Activated T-cell treated with anti-CD3 and anti-CD28 coated beads, Interleukin-2, amount 50 U/mL, for 4 hours (primary cell): ENCODE measurements around the gene RIC3. TPM values are rescaled to one million over a fixed set of nuclear protein-coding genes. Genes with fewer than 3 reads are reported as not detected.

Experiments
- ATAC-seq, 2 donors: fragments of 200-7000 bp; cut with Tn5 transposase; one replicate each; pipeline ENCODE4 v1.10.0; 2021
- DNase-seq: peaks from one replicate; pipeline ENCODE4 v3.0.0-alpha.2; 2020
- H3K27me3 Mint-ChIP-seq: one replicate; pipeline ENCODE4 v1.8.0; 2021; ENCODE audit warnings: low read depth, mixed read lengths
- H3K36me3 Mint-ChIP-seq: one replicate; pipeline ENCODE4 v1.8.0; 2022; ENCODE audit warnings: mixed read lengths; ENCODE audit not compliant: insufficient read depth
- H3K4me1 Mint-ChIP-seq: one replicate; pipeline ENCODE4 v1.8.0; 2021; ENCODE audit warnings: low read depth, mixed read lengths
- H3K4me3 Mint-ChIP-seq: one replicate; pipeline ENCODE4 v1.8.0; 2021; ENCODE audit warnings: mild to moderate bottlenecking, moderate library complexity, mixed read lengths
- H3K9me3 Mint-ChIP-seq: one replicate; pipeline ENCODE4 v1.8.0; 2021; ENCODE audit warnings: mixed read lengths
- total RNA-seq, 3 donors: library from RNA; stranded (reverse); gene quantifications; one replicate each; pipeline ENCODE4 v1.2.1, GENCODE V29; 2021

The RIC3 gene
- total RNA-seq, 3 donors from 2014 or later, result 14.5 to 16.6 (median 15.2) TPM

DNA sequence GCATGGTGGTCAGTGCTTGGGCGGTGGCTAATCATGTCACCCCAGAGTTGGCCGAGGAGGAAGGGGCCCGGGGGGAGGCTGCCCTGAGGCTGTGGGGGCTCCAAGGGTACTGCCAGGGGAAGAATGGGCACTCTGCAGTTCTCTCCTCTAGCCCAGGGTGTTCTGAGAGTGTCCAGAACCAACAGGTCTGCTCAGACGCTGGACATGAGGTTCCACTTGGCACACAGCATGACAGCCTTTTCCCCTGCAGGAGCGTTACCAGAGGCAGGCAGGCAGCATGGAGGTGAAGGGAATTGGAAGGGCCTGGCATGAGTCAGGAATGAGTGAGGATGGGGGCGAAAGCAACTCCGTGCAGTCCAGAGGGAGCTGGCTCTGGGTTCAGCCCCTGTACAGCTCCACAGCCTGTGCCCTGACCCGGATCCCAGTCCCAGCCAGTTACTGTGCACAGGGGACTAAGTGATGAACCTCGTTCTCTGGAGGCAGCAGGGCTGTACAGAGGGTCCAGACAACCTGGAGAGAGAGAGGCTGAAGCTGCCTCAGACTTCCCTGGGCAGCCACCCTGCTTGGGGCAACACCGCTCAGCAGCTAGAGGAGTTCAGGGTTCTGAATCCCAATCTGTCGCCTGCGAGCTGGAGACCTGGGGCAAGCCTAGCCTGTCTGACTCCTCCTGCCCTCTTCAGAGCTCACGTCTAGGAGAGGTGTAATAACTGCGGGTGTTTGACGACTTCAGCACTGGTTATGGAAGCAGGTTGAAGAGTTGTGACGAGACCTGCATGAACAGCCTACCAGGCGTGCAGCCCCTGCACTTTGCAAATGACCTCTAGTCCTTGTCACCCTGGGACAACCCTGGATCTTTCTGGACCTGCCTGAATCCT is 102.6 kb downstream of the RIC3 start:
- ATAC-seq (no peak), DNase-seq (no peak)
- Mint-ChIP-seq H3K27me3 (peaks cover 2% of the 10 kb centered on the region), H3K9me3 (no peaks in the 10 kb centered on the region), H3K4me1 (no peaks in the 10 kb centered on the region), H3K4me3 (no peak overlapping the region), H3K36me3 (no peaks in the 10 kb centered on the region)

- H3K36me3 Mint-ChIP-seq, result no peaks in the 10 kb centered on the region
Measured at GRCh38 chr11:8065031-8065430, 103.8 kb downstream of the RIC3 start.

GRCh38 chr11:8063324-8063723 is 105.5 kb downstream of the RIC3 start:
- Mint-ChIP-seq H3K36me3 (no peaks in the 10 kb centered on the region), H3K9me3 (no peaks in the 10 kb centered on the region), H3K27me3 (no peaks in the 10 kb centered on the region), H3K4me3 (no peak overlapping the region), H3K4me1 (no peaks in the 10 kb centered on the region)
- DNase-seq, result no peak
- no peak for ATAC-seq

More at GRCh38 chr11:8065031-8065430, 103.8 kb downstream of the RIC3 start:
- Mint-ChIP-seq H3K27me3 (peaks cover 2% of the 10 kb centered on the region), H3K4me3 (no peak overlapping the region), H3K4me1 (no peaks in the 10 kb centered on the region), H3K9me3 (no peaks in the 10 kb centered on the region)
- no peak for ATAC-seq
- no peak for DNase-seq

DNA sequence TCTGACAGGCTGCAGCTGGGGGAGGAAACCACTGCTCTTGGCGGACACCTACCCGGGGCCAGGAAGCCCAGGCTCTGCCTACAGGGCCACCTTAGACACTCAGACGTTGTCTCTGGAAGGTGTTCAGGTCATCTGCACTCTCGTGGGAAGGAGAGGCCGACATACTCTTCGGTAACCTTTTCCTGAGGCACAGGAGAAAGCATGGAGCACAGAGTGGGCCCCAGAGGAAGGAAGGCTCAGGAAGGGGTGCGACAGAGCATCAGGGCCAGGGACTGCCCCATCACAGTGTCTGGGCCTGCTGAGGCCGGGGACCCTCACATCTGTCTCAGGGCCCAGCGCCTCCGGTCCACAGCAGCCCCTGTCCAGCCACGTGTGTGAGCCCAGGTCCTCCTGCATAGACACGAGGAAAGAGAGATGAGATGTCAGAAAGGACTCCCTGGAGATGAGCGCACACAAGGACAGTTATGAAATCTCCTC is 106.0 kb downstream of the RIC3 start:
- no peak for DNase-seq
- no peaks in the 10 kb centered on the region for H3K36me3 Mint-ChIP-seq
- H3K9me3 Mint-ChIP-seq, result no peaks in the 10 kb centered on the region

GRCh38 chr11:8061555-8062428 is 107.0 kb downstream of the RIC3 start:
- ATAC-seq (no peak), DNase-seq (no peak)
- H3K36me3 Mint-ChIP-seq, result no peaks in the 10 kb centered on the region
- H3K4me1 Mint-ChIP-seq, result no peaks in the 10 kb centered on the region
- no peaks in the 10 kb centered on the region for H3K27me3 Mint-ChIP-seq
- H3K9me3 Mint-ChIP-seq, result no peaks in the 10 kb centered on the region
- H3K4me3 Mint-ChIP-seq, result no peak overlapping the region

More for the DNA sequence above, 106.0 kb downstream of the RIC3 start:
- Mint-ChIP-seq H3K27me3 (no peaks in the 10 kb centered on the region), H3K4me3 (no peak overlapping the region), H3K4me1 (no peaks in the 10 kb centered on the region)
- no peak for ATAC-seq

DNA sequence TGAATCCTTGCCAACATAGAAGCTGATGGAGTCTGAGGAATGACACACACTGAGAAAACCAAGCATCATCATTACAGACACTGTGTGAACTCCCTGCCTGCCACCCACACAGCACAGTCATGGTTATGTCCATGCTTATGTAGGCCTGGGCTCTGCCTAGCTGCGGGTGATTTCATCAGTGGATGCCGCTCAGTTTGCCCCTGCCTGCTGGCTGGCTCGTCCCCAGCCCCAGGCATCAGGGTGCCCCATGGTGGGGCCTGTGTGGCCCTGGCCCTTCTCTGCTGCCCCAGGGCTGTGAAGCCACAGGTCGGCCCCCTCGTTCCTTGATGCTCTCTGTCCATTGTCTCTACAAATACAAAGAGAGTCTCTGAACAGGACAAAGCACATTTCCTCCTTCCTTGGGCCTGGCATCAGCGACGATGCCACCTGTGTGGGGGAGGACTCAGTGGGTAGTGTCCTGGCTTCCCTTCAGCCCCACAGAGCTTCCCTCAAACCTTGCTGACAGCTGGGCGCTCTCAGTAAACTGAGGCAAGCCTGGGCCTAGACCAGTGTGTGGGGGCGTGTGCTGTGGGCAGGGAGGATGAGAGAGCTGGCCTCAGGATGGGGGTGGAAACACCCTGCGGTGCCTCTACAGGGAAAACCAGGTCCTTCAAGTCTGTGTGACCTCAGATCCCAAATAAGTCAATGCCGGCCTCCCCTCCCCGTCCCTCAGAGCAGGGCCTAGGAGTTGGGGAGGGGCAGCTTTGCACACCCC is 107.8 kb downstream of the RIC3 start:
- ATAC-seq, result no peak
- DNase-seq, result no peak
- Mint-ChIP-seq H3K4me1 (no peaks in the 10 kb centered on the region), H3K4me3 (no peak overlapping the region), H3K27me3 (no peaks in the 10 kb centered on the region), H3K9me3 (no peaks in the 10 kb centered on the region), H3K36me3 (no peaks in the 10 kb centered on the region)

DNA sequence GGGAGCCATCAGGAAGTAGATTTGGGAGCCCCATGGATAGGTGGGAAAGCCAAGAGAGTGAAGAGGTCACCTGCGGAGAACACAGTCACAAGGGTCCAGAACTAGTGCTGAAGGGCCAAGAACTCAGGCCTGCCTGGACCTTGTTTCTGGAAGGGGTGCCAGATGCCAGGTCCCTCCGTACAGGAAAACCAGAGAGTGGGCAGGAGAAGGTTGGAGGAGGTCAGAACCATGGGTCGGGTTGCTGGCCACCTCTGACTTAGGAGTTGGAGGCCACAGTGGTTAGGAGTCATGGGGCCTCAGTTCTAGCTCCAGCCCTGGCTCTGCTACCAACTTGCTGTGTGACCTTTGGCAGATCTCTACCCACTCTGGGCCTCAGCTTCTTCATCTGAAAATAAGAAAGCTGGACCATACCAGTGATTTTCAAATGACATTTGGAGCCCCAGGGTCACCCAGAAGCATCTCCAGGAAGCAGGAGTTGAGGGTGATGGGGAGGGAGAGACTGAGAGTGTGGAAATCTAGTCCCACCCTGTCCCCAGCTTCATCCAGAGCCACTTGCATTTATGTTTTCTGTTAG is 108.6 kb downstream of the RIC3 start:
- Mint-ChIP-seq H3K4me1 (no peaks in the 10 kb centered on the region), H3K9me3 (no peaks in the 10 kb centered on the region), H3K4me3 (no peak overlapping the region), H3K27me3 (no peaks in the 10 kb centered on the region), H3K36me3 (no peaks in the 10 kb centered on the region)
- no peak for DNase-seq
- no peak for ATAC-seq

GRCh38 chr11:8059571-8060011 is 109.2 kb downstream of the RIC3 start:
- H3K4me1 Mint-ChIP-seq, result no peaks in the 10 kb centered on the region
- ATAC-seq (no peak), DNase-seq (no peak)
- H3K9me3 Mint-ChIP-seq, result no peaks in the 10 kb centered on the region
- peaks cover 5% of the 10 kb centered on the region for H3K27me3 Mint-ChIP-seq
- H3K36me3 Mint-ChIP-seq, result no peaks in the 10 kb centered on the region
- no peak overlapping the region for H3K4me3 Mint-ChIP-seq

DNA sequence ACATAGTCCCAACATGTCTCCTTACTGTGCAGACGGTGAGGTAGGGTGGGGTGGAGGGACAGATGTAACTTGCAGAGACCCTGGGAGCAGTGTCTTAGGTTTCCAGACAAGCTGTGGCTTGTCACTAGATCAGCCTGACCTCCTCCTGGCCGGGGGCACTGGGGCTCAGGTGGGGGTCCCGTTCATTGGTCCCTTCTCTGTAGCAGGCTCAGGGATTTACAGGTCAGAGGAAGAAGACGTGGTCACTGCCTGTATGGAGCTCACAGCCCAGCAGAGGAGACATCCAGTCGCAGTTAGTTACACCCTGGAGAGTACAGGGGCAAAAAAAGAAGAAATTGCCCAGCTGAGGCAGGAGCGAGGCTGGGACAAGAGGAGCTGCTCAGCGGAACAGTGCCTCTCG is 109.8 kb downstream of the RIC3 start:
- ATAC-seq, result no peak

DNA sequence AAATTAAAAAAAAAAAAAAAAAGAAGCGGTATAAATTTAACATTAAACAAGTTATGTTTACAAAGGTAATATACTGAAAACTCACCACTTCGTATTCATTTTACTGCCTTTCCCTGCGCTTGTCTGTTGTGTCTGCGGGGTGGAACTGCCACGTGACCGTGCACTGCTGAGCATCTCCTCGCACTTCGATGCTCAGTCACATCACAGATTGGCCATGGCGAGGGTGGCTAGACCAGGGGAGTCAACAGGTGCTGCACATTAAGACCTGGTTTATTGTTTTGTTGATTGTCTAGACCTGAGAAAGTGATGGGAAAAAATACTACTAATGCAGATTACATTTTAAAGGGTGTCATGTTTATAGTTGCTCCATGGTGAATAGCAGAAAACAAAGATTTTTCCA is 110.6 kb downstream of the RIC3 start:
- H3K27me3 Mint-ChIP-seq, result peaks cover 6% of the 10 kb centered on the region
- DNase-seq (no peak), ATAC-seq (no peak)
- no peaks in the 10 kb centered on the region for H3K9me3 Mint-ChIP-seq
- H3K36me3 Mint-ChIP-seq, result no peaks in the 10 kb centered on the region
- H3K4me1 Mint-ChIP-seq, result no peaks in the 10 kb centered on the region
- H3K4me3 Mint-ChIP-seq, result no peak overlapping the region

More for the DNA sequence above, 109.8 kb downstream of the RIC3 start:
- DNase-seq, result no peak
- Mint-ChIP-seq H3K9me3 (no peaks in the 10 kb centered on the region), H3K4me3 (no peak overlapping the region), H3K4me1 (no peaks in the 10 kb centered on the region), H3K36me3 (no peaks in the 10 kb centered on the region), H3K27me3 (peaks cover 6% of the 10 kb centered on the region)

- H3K4me3 Mint-ChIP-seq, result no peak overlapping the region
- no peak for ATAC-seq
- no peaks in the 10 kb centered on the region for H3K4me1 Mint-ChIP-seq
- no peaks in the 10 kb centered on the region for H3K9me3 Mint-ChIP-seq
- H3K27me3 Mint-ChIP-seq, result peaks cover 6% of the 10 kb centered on the region
- H3K36me3 Mint-ChIP-seq, result no peaks in the 10 kb centered on the region
- no peak for DNase-seq
Measured at GRCh38 chr11:8056810-8057463, 111.9 kb downstream of the RIC3 start.
